ENCODE results near the gene POTEH. TPM values are rescaled to one million over a fixed set of nuclear protein-coding genes. Genes with fewer than 3 reads are reported as not detected.

The POTEH gene
- total RNA-seq, result 0.06 TPM in 1 of 2 replicates, not detected in the other

DNA sequence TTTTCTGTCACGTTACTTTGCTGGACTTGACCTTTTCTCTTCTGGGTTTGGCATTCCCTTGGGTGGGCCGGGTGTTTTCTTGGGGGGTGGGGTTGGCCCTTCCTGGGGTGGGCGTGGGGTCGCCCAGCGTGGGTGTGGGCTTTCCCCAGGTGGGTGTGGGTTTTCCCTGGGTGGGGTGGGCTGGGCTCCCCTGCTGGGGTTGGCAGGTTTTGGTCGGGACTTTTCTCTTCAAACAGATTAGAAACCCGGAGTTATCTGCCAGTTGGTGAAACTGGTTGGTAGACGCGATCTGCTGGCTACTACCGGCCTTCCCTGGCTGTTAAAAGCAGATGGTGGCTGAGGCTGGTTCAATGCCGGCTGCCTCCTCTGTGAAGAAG, at the start of gene POTEH:
Gene POTEH, plus strand, starts transcription at position 278 of the 377 bp plus-strand sequence. Its CDS starts 52 bp downstream, at position 330.

Other genes starting within 250 kb of the POTEH start
- gene OR11H1, start 161.8 kb upstream of the POTEH start, total RNA-seq, result not detected in 2 replicates